Gastrocnemius medialis (tissue), 4 donors: ENCODE results near the gene HPS1.

Experiments
- POLR2A ChIP-seq, 2 donors: fragments of 450-650 bp; IDR thresholded peaks; one replicate each; pipeline ENCODE4 v1.6.1; 2017; ENCODE audit warnings: antibody characterized with exemption in 2 of 2, mild to moderate bottlenecking in 2 of 2, moderate library complexity in 2 of 2
- TF ChIP-seq, protein P1 (sequence below), 5 experiments: fragments of 450-650 bp in 3 of 5; fragments of 200-600 bp in 2 of 5; sonication (generic) in 2 of 5; IDR thresholded peaks in 4 of 5; conservative IDR thresholded peaks in 1 of 5; 1 replicate in 4 of 5; 2 replicates in 1 of 5; pipeline ENCODE4 v1.5.1; 2016 to 2019; ENCODE audit warnings: antibody characterized with exemption in 5 of 5, mild to moderate bottlenecking in 3 of 5, moderate library complexity in 3 of 5

DNA sequence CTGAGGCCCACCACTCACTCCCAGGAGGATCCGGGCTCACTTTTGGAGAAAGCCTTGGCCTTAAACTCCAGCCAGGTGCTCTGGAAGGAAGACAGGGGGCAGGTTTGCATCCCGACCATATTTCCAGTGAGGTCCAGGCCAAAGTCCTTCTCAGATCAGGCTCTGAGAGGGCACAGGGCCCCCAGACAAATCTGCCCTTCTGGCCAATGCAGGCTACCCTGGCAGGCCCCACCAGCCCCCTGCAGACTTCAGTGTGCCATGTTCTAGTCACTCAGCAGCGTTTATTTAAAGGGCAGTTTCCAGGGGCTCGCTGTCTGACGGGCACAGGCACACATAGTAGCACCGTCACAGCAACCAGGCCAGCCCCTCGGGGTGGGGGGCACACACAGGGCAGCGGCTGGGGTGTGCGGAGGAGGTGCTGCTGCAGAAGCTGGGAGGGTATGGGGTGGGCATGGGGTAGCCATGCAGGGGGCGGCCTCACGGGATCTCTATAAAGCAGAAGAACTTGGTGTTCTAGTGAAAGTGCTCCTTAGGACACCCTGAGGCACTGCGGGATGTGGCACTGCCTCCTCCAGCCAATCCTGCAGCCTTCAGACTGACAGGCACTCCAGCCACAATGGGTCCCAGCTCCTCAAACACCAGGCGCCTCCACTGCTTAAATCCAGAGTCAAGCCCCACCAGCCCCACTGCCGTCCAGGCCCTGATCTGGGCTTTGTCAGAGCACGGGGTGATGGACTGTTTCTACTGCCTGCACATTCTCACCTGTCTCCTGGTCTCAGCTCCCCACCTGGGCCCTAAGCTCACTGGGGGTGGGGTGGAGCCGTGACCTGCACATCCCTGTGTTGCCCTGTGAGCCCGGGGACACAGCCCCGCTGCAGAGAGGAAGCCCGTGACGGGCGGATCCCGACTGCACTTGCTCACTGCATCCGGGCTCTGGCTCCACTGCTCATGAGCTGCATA, 22.2 kb downstream of the HPS1 start:
- no peak for TF ChIP-seq POLR2A (IDR thresholded peaks at IDR 0.05)
- TF ChIP-seq, protein P1, sequence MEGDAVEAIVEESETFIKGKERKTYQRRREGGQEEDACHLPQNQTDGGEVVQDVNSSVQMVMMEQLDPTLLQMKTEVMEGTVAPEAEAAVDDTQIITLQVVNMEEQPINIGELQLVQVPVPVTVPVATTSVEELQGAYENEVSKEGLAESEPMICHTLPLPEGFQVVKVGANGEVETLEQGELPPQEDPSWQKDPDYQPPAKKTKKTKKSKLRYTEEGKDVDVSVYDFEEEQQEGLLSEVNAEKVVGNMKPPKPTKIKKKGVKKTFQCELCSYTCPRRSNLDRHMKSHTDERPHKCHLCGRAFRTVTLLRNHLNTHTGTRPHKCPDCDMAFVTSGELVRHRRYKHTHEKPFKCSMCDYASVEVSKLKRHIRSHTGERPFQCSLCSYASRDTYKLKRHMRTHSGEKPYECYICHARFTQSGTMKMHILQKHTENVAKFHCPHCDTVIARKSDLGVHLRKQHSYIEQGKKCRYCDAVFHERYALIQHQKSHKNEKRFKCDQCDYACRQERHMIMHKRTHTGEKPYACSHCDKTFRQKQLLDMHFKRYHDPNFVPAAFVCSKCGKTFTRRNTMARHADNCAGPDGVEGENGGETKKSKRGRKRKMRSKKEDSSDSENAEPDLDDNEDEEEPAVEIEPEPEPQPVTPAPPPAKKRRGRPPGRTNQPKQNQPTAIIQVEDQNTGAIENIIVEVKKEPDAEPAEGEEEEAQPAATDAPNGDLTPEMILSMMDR (IDR thresholded peaks at IDR 0.05 in 4 of 5, conservative IDR thresholded peaks at IDR 0.05 in 1 of 5), result no peak
